ENCODE data around the gene SLC43A1.
A peak's percentile ranks its signal among the peaks of the same experiment; 100 is the strongest.

The SLC43A1 gene

DNA sequence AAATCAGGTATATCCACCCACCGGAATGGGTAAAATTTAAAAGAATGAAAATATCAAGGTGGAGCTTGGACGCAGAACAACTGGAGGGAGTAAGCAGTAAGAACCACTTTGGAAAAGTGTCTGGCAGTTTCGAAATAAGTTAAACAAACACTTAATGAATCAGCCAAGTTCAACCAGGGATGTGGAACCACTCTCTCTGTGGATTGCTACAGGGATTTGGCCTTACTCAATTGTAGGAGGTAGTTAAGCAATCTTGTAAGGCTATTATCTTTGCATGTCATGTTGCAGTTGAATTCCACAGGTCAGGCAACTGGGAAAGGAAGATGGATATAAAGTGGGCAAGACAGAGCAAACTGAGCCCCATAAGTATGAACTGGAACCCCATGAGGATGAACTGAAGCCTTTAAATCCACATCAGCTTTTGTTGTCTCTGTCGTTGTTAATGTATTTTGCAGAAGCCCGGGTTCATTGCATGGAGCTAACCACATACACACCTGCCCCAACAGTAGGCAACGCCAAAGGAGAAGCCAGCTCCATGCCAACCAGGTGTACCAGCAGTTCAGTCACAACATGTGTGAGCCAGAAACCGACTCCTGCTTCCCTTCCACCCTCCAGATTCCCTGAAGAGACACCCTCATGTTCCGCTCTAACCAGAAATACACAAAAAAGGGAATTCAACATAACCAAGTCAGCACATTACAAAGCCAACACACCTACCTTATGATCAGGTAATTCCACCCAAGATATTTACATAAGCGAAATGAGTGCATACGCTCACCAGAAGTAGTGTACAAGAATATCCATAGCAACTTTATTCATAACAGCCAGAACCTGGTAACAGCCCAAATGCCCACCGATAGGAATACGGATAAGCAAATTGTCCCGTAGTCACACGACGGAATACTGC is 80.6 kb downstream of the SLC43A1 start:
- peak; percentile 85 for DNase-seq (ENCODE audit: low spot score)
- CTCF ChIA-PET, result no interaction called here
- POLR2A ChIA-PET (ENCODE audit: low non-redundant PET), result no interaction called here
- peak overlapping the region; percentile 84 for H3K27ac ChIP-seq
- no peak for TF ChIP-seq CTCF (conservative IDR thresholded peaks at IDR 0.05; ENCODE audit: low read depth)

All from RWPE1 (cell line).